C4-2B (cell line): Measurements from ENCODE around the gene EIF2S1.
A peak's percentile ranks its signal among the peaks of the same experiment; 100 is the strongest.

Experiments
- H3K27ac ChIP-seq: fragments of 450-650 bp; 2 replicates; pipeline ENCODE4 v1.5.1; 2017
- ZFX ChIP-seq: fragments of 450-650 bp; IDR thresholded peaks from 2 replicates; pipeline ENCODE4 v1.6.1; 2017
- TF ChIP-seq, protein P1 (sequence below): fragments of 450-650 bp; conservative IDR thresholded peaks from 2 replicates; pipeline ENCODE4 v1.5.1; 2017; ENCODE audit warnings: mild to moderate bottlenecking

The EIF2S1 gene

DNA sequence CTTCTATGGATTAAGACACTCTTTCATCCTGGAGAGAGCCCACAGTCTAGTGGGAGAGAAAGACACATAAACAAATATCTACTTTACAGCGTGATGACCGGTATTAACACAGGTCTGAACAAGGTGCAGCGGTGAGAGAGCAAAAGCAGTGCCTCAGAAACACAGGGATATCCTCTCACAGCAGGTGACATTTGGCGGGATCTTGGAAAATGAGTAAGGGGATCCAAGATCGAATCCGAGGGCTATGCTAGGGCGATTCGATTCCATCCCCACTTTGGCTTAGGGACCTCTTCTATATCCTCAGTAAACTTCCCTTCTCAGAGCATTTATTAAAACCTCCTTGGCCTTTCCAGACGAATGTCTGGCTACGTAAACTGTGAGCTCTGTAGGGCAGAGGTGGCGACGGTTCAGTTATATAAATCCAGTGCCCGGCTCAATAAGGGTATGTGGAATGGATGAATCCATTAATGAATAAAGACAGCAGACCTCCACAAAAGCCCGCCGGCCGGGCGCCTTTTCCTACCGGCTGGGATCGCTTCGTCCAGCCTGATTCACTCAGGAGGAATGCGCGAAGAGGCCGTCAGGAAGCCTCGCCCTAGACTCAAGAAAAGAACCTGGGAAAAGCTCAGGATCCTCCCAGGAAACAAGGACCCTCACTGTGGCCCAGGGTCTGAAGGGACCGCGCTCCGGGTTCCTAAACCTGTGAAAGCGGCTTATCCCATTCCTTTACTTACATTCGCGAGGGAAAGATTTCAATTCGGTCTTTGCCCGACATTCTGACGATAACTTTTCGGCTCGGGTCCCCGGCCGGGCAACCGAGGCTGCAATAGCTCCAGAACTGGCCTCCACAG lies 979 bp upstream of the EIF2S1 start:
- H3K27ac ChIP-seq: peak overlapping the region; percentile 90
- TF ChIP-seq, protein P1, sequence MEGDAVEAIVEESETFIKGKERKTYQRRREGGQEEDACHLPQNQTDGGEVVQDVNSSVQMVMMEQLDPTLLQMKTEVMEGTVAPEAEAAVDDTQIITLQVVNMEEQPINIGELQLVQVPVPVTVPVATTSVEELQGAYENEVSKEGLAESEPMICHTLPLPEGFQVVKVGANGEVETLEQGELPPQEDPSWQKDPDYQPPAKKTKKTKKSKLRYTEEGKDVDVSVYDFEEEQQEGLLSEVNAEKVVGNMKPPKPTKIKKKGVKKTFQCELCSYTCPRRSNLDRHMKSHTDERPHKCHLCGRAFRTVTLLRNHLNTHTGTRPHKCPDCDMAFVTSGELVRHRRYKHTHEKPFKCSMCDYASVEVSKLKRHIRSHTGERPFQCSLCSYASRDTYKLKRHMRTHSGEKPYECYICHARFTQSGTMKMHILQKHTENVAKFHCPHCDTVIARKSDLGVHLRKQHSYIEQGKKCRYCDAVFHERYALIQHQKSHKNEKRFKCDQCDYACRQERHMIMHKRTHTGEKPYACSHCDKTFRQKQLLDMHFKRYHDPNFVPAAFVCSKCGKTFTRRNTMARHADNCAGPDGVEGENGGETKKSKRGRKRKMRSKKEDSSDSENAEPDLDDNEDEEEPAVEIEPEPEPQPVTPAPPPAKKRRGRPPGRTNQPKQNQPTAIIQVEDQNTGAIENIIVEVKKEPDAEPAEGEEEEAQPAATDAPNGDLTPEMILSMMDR: no peak
- TF ChIP-seq ZFX: no peak

DNA sequence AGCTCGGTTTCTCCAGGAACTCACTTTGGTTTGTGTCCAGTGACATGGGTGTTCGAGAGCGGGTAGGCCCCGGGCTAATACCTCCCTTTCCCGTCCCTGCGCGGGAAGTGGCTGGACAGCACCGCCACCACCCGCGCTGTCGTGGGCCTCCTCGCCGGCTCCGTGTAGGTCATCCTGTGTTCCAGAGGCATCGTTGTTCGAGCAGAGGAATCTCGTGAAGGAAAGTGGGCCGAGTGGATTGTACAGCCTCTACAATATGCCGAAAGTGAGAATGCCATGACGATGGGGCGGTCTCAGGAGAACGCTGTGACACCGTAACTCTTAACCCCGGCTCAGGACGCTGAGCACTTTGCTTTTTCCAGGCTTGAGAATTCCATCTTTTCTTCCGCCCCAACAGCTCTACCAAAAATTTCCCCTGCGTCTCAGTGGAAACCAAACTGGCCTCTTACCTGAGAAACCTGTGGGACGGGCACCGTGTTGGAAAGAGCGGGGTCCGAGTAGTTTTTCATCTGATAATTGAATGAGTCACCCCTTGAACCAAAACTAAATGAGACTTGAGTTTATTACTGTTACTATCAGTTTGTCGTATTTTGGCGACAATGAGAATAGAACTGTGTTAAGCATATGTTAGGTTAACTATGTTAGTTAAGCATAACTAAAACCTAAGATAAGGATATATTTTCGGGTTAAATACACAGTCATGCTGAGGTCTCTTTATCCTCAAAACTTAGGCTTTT lies 510 bp downstream of the EIF2S1 start:
- TF ChIP-seq, protein P1: no peak
- peak; percentile 97 for TF ChIP-seq ZFX
- peak overlapping the region; percentile 90 for H3K27ac ChIP-seq

DNA sequence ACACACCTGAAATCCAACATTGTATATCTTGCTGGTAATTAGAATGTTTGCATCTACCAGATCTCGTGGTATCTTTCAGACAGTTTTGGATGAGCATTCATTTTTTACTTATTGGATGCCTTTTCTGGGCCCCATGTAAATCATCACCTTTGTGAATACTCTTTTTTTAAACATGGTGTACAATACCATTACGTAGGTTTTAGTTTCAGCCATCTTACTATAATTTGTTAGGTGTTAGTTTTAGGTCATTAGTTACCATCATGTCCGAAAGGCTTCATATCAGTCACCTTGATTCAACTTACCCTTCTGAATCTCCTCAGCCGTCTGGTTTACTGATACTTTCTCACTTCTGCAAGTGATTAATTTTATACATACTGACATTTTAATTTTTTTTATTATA lies 5.3 kb downstream of the EIF2S1 start:
- no peak for TF ChIP-seq ZFX
- TF ChIP-seq, protein P1: no peak
- no peak overlapping the region for H3K27ac ChIP-seq

DNA sequence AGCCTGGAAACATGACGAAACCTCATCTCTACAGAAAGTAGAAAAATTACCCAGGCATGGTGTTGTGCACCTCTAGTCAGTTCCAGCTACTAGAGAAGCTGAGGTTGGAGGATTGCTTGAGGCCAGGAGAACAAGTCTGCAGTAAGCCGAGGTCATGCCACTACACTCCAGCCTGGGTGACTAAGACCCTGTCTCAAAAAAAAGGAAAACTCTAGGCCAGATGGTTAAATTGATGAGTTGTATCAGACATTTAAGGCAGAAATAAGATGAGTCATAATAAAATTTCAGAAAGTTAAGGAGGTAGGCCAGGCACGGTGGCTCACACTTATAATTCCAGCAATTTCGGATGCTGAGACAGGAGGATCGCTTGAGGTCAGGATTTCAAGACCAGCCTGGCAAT lies 10.7 kb downstream of the EIF2S1 start:
- TF ChIP-seq ZFX: no peak
- TF ChIP-seq, protein P1: no peak
- H3K27ac ChIP-seq: peak overlapping the region; percentile 58

DNA sequence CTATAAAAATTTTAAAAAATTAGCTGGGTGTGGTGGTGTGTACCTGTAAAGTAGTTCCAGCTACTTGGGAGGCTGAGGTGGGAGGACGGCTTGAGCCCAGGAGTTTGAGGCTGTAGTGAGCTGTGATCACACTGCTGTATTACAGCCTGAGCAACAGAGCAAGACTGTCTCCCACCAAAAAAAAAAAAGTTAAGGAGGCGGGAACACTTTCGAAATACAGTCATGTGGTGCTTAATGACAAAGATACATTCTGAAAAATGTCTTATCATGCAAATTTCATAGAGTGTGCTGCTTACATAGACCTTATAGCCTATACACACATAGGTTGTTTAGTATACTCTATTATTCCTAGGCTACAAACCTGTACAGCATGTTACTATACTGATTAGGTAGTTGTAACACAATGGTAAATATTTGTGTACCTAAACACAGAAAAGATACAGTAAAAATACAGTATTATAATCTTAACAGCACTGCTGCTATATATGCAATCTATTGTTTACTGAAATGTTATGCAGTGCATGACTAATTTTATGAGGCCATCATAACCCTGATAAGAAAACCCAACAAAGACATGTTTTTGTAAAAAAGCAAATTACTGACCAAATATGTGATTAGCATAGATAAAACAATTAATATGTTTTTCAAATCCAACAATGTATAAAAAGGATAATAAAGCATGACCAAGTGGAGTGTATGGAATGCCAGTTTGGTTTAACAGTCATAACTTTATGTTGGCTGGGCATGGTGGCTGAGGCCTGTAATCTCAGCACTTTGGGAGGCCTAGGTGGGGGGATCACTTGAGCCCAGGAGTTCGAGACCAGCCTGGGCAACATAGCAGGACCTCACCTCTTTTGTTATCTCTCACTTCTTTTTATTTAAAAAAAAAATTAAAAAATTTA lies 11.4 kb downstream of the EIF2S1 start:
- H3K27ac ChIP-seq: peak overlapping the region; percentile 58
- TF ChIP-seq ZFX: no peak
- TF ChIP-seq, protein P1: no peak

DNA sequence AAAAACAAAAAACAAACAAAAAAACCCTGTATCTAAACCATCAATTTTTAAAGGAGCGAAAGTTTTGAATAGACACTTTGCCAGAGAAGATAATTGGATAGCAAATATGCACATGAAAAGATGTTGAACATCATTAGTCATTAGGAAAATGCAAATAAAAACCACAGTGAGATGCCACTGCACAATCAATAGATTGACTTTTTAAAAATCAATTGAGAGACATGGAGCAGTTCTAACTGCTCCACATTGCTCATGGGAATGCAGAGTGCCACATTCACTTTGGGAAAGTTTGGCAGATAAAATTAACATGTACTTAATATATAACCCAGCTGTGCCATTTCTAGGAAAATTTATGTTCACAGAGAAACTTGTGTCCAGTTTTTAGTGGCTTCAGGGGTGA lies 12.7 kb downstream of the EIF2S1 start:
- TF ChIP-seq, protein P1: no peak
- TF ChIP-seq ZFX: no peak
- peak overlapping the region; percentile 10; the same call in 1 of the 2 replicates for H3K27ac ChIP-seq
